Activated T-helper 1 cell treated with anti-CD3 and anti-CD28 coated beads, Interleukin-12 subunit alpha, Interleukin-12 subunit beta, Interleukin-2, Interleukin-4 antibody, amounts not matched to agents 30 ng/mL and 10 ng/mL and 1 ng/mL, durations not matched to agents 14 hours and 24 hours and 36 hours (primary cell): ENCODE measurements around the gene ABCA7. TPM values are rescaled to one million over a fixed set of nuclear protein-coding genes. Genes with fewer than 3 reads are reported as not detected.

Experiments
- DNase-seq: peaks from one replicate; pipeline ENCODE4 v3.0.0; 2021; ENCODE audit warnings: low spot score
- H3K27ac Mint-ChIP-seq: one replicate; pipeline ENCODE4 v1.8.0; 2021; ENCODE audit warnings: mild to moderate bottlenecking, mixed read lengths
- H3K27me3 Mint-ChIP-seq: one replicate; pipeline ENCODE4 v1.8.0; 2022; ENCODE audit warnings: mild to moderate bottlenecking, moderate library complexity, mixed read lengths; ENCODE audit not compliant: insufficient read depth
- H3K36me3 Mint-ChIP-seq: one replicate; pipeline ENCODE4 v1.8.0; 2021; ENCODE audit warnings: low read depth, mixed read lengths
- H3K4me1 Mint-ChIP-seq: one replicate; pipeline ENCODE4 v1.8.0; 2021; ENCODE audit warnings: low read depth, mixed read lengths
- H3K4me3 Mint-ChIP-seq: one replicate; pipeline ENCODE4 v1.8.0; 2021; ENCODE audit warnings: mild to moderate bottlenecking, moderate library complexity, mixed read lengths
- H3K9me3 Mint-ChIP-seq: one replicate; pipeline ENCODE4 v1.8.0; 2021; ENCODE audit warnings: mixed read lengths
- intact Hi-C: fragments of 100-400 bp; cut with micrococcal nuclease; formaldehyde crosslinking; loops from one replicate; pipeline ENCODE4 v1.15.1; 2024
- total RNA-seq: library from RNA; stranded (reverse); gene quantifications from 2 replicates; pipeline ENCODE4 v1.2.3, GENCODE V29; 2022

The ABCA7 gene, protein sequence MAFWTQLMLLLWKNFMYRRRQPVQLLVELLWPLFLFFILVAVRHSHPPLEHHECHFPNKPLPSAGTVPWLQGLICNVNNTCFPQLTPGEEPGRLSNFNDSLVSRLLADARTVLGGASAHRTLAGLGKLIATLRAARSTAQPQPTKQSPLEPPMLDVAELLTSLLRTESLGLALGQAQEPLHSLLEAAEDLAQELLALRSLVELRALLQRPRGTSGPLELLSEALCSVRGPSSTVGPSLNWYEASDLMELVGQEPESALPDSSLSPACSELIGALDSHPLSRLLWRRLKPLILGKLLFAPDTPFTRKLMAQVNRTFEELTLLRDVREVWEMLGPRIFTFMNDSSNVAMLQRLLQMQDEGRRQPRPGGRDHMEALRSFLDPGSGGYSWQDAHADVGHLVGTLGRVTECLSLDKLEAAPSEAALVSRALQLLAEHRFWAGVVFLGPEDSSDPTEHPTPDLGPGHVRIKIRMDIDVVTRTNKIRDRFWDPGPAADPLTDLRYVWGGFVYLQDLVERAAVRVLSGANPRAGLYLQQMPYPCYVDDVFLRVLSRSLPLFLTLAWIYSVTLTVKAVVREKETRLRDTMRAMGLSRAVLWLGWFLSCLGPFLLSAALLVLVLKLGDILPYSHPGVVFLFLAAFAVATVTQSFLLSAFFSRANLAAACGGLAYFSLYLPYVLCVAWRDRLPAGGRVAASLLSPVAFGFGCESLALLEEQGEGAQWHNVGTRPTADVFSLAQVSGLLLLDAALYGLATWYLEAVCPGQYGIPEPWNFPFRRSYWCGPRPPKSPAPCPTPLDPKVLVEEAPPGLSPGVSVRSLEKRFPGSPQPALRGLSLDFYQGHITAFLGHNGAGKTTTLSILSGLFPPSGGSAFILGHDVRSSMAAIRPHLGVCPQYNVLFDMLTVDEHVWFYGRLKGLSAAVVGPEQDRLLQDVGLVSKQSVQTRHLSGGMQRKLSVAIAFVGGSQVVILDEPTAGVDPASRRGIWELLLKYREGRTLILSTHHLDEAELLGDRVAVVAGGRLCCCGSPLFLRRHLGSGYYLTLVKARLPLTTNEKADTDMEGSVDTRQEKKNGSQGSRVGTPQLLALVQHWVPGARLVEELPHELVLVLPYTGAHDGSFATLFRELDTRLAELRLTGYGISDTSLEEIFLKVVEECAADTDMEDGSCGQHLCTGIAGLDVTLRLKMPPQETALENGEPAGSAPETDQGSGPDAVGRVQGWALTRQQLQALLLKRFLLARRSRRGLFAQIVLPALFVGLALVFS (N-terminal part only)
- total RNA-seq, result 15.8 and 18.3 TPM in 2 replicates

DNA sequence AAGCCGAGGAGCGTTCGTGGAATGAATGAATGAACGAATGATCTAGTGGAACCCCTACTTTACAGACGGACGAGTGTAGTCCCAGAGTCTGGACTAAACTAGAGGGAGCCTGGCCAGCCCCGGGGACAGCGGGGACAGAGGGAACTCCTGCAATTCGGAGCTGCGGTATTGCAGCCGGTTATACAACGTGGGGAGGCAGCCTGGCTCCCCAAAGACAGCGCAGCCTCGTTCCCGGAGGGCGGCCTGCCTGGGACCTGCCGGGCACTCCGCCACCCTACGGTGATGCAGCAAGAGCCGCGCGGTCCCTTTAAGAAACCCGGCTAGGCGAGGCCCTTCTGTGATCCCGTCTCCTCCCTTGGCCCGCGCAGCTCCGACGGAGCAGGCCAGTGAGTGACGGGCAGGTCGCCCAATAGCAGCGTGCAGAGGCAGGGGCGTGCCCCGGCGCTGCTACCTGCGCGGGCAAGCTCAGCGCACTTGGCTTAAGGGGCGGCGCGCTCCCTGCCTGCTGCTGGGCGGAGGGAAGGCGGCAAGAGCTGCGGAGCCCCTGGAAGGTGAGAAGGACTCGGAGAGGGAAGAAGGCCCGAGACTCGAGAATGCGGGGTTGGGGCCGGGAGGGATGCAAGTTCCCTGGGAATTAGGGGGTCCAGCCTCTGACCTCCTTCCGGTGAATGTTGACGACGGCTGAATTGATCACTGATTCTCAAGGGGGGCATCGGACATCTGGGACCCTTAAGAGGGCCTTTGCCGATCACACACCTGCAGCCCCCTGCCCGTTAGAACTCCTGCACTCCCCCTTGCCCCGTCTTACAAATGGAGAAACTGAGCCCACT, at the start of gene ABCA7:
ABCA7 (plus strand) TSS at position 462 of the 830 bp plus-strand sequence. CDS start 1,255 bp downstream, outside the sequence.
- Mint-ChIP-seq H3K36me3 (peaks cover 21% of the 10 kb centered on the region), H3K27me3 (no peaks in the 10 kb centered on the region), H3K4me3 (peak within 1 kb of the TSS; percentile 97), H3K9me3 (no peaks in the 10 kb centered on the region), H3K27ac (peak within 1 kb of the TSS; percentile 86), H3K4me1 (peaks cover 51% of the 10 kb centered on the region)
- DNase-seq, result peak; percentile 100
- intact Hi-C loops, result loop anchor here (1.0 to 2.0 kb wide), 4 partner anchors 19 to 63 kb away; partner anchors contain the start of genes GPX4, RNU6-2 and TMEM259

- H3K4me3 Mint-ChIP-seq, result no peak overlapping the region
- DNase-seq, result no peak
- H3K36me3 Mint-ChIP-seq, result peaks cover 9% of the 10 kb centered on the region
- H3K27ac Mint-ChIP-seq, result no peak overlapping the region
- H3K4me1 Mint-ChIP-seq, result no peaks in the 10 kb centered on the region
- no peaks in the 10 kb centered on the region for H3K27me3 Mint-ChIP-seq
- H3K9me3 Mint-ChIP-seq, result no peaks in the 10 kb centered on the region
- intact Hi-C loops, result no loop called here
Observed at GRCh38 chr19:990119-990571, 49.8 kb upstream of the ABCA7 start.

DNA sequence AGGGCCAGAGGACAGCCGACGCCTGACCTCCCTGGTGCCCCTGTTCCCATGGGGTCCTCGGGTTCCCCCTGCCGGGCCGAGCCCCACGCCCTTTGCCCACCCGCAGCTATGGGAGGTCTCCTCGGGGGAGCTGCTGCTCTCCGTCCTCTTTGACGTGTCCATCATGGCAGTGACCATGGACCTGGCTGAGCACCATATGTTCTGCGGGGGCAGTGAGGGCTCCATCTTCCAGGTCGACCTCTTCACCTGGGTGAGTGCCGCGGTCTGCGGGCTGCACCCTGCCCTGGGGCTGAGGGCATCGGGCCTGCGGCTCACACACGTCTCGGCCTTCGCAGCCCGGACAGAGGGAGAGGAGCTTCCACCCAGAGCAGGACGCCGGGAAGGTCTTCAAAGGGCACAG, 49.2 kb upstream of the ABCA7 start:
- no peaks in the 10 kb centered on the region for H3K4me1 Mint-ChIP-seq

GRCh38 chr19:991174-991931, 48.6 kb upstream of the ABCA7 start:
- Mint-ChIP-seq H3K4me3 (no peak overlapping the region), H3K27ac (no peak overlapping the region), H3K36me3 (peaks cover 9% of the 10 kb centered on the region), H3K4me1 (no peaks in the 10 kb centered on the region), H3K9me3 (no peaks in the 10 kb centered on the region), H3K27me3 (peaks cover 1% of the 10 kb centered on the region)
- intact Hi-C loops, result loop anchor here (1.0 kb wide), 2 partner anchors 72 to 129 kb away; no protein-coding TSS in a partner anchor
- DNase-seq, result peak; percentile 26

More for the DNA sequence above, 49.2 kb upstream of the ABCA7 start:
- Mint-ChIP-seq H3K9me3 (no peaks in the 10 kb centered on the region), H3K4me3 (no peak overlapping the region), H3K36me3 (peaks cover 9% of the 10 kb centered on the region), H3K27ac (no peak overlapping the region), H3K27me3 (no peaks in the 10 kb centered on the region)
- DNase-seq, result no peak
- intact Hi-C loops, result loop anchor here (1.0 kb wide), 2 partner anchors 73 to 128 kb away; no protein-coding TSS in a partner anchor

GRCh38 chr19:991932-992669, 47.8 kb upstream of the ABCA7 start:
- peaks cover 9% of the 10 kb centered on the region for H3K36me3 Mint-ChIP-seq
- intact Hi-C loops, result loop anchor here (1.0 kb wide), 2 partner anchors 71 to 130 kb away; no protein-coding TSS in a partner anchor
- no peaks in the 10 kb centered on the region for H3K9me3 Mint-ChIP-seq
- no peak overlapping the region for H3K4me3 Mint-ChIP-seq
- no peaks in the 10 kb centered on the region for H3K4me1 Mint-ChIP-seq
- H3K27ac Mint-ChIP-seq, result no peak overlapping the region
- no peak for DNase-seq
- peaks cover 9% of the 10 kb centered on the region for H3K27me3 Mint-ChIP-seq

DNA sequence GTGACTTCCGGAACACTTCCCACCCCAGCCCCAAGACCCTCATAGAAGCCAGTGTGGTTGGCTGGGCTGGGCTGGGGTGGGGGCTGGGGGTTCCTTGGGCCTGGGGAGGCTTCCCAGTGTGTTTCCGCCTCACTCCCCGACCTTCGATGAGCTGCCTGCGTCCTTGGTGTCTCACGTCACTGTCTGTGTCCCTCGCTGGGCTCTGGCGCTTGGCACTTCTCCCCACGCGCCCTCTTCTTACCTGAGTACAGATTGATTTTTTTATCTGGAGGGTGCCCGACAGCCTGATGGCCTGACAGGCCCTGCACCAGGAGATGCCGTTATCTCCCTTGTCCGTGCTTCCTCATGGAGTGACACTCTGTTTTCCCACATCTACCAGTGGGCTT, 47.2 kb upstream of the ABCA7 start:
- no peaks in the 10 kb centered on the region for H3K9me3 Mint-ChIP-seq
- no peak overlapping the region for H3K27ac Mint-ChIP-seq
- H3K27me3 Mint-ChIP-seq, result peaks cover 13% of the 10 kb centered on the region
- intact Hi-C loops, result no loop called here
- H3K4me3 Mint-ChIP-seq, result no peak overlapping the region
- no peak for DNase-seq
- peaks cover 9% of the 10 kb centered on the region for H3K36me3 Mint-ChIP-seq
- H3K4me1 Mint-ChIP-seq, result no peaks in the 10 kb centered on the region

DNA sequence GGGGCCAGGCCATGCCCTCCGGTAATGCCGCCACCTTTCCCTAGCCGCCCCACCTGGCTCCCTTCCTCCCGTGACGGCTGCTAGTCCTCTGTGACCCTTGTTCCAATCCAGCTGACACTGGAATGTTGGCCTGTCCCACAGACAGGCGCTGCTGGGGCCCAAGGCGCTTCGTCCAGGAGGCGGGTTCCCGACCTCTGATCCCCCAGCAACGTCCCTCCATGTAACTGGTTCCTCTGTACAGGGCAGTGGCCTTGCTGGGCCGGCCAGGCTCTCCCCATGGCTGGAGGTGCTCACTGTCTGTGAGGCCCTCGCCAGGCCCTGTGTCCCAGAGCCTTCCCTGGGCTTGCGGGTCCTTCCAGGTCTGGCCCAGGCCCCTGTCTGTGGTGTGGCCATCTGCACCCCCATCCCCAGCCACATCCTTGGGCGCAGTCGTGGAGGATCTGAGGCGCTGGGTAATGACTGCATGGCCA, 46.5 kb upstream of the ABCA7 start:
- Mint-ChIP-seq H3K9me3 (no peaks in the 10 kb centered on the region), H3K4me1 (no peaks in the 10 kb centered on the region), H3K36me3 (peaks cover 6% of the 10 kb centered on the region), H3K27ac (no peak overlapping the region), H3K27me3 (peaks cover 17% of the 10 kb centered on the region), H3K4me3 (no peak overlapping the region)
- intact Hi-C loops, result no loop called here
- DNase-seq, result no peak

GRCh38 chr19:993831-994393, 46.0 kb upstream of the ABCA7 start:
- DNase-seq, result no peak
- Mint-ChIP-seq H3K27me3 (peaks cover 20% of the 10 kb centered on the region), H3K36me3 (peaks cover 6% of the 10 kb centered on the region), H3K4me1 (no peaks in the 10 kb centered on the region), H3K27ac (no peak overlapping the region), H3K4me3 (no peak overlapping the region), H3K9me3 (no peaks in the 10 kb centered on the region)
- intact Hi-C loops, result no loop called here

DNA sequence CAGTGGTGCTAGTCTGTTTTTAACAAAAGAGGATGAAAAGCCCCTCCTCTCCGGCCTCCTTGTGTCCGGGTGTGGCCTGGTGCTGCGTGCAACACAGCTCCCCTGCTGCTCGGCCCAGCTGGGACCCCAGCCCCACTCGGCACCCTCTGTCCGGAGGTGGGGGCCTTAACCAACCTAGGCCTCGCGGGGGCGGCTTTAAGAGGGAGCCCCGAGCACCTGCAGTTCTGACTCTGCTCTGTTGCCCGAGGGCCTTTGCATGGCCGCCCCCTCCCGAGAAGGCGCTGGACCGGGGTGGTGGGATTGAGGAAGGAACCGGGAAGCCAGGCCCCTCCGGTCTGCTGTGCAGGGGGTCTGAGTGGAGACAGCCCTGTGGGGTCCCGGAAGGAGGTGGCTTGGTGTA, 45.4 kb upstream of the ABCA7 start:
- Mint-ChIP-seq H3K27me3 (peaks cover 26% of the 10 kb centered on the region), H3K9me3 (no peaks in the 10 kb centered on the region), H3K4me1 (peaks cover 5% of the 10 kb centered on the region), H3K27ac (no peak overlapping the region), H3K4me3 (no peak overlapping the region), H3K36me3 (peaks cover 6% of the 10 kb centered on the region)
- intact Hi-C loops, result no loop called here
- no peak for DNase-seq

DNA sequence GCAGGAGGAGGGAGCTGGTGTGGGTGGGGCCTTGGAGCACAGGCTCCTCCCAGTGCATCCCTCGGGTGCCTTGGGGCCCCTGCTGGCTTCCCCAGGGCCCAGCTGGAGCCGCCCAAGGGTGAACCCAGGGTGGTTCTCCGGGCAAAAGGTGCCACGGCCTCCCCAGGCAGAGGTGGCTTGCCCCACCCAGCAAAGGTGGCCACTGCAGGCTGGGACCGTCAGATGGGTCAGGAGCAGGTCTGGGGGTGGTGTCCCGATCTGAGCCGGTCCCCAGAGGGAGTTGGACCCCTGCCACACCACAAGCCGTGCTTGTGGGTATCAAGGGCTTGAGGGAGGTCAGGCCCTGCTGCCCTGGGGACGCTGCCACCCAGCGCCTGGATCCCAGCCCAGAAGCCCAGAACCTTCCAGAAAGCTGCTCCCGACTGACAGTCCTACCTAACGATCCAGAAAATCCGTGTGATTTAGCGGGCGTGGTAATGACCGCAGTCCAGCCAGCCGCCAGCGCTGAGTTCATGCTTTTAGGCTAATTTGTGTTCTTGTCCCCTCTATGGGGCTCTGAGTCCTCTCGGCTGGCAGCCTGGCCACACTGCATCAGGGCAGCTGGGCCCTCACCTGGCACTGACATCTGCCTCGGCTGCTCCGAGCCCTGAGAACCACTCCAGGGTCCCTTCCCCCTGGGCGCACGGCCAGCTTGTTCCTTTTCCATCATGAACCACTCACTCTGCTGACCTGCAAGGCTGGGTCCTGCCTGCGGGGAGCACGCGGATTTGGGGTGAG, 44.7 kb upstream of the ABCA7 start:
- intact Hi-C loops, result no loop called here
- peaks cover 30% of the 10 kb centered on the region for H3K27me3 Mint-ChIP-seq
- no peak overlapping the region for H3K27ac Mint-ChIP-seq
- H3K36me3 Mint-ChIP-seq, result peaks cover 6% of the 10 kb centered on the region
- no peak for DNase-seq
- no peaks in the 10 kb centered on the region for H3K9me3 Mint-ChIP-seq
- no peak overlapping the region for H3K4me3 Mint-ChIP-seq
- H3K4me1 Mint-ChIP-seq, result peaks cover 5% of the 10 kb centered on the region
